Esophagus squamous epithelium (tissue), 4 donors: Measurements from ENCODE around the gene OR52W1.

Source experiments
- POLR2A ChIP-seq, 4 donors: fragments of 450-650 bp; IDR thresholded peaks; one replicate each; pipeline ENCODE4 v1.6.1; 2017; ENCODE audit warnings: antibody characterized with exemption in 4 of 4, mild to moderate bottlenecking in 4 of 4, moderate library complexity in 3 of 4
- TF ChIP-seq, protein P1 (sequence below), 6 experiments: fragments of 450-650 bp in 4 of 6; fragments of 200-600 bp in 2 of 6; sonication (generic) in 2 of 6; IDR thresholded peaks; one replicate each; pipeline ENCODE4 v1.5.1; 2016 to 2019; ENCODE audit warnings: antibody characterized with exemption in 6 of 6, mild to moderate bottlenecking in 4 of 6, moderate library complexity in 4 of 6

- TF ChIP-seq, protein P1, sequence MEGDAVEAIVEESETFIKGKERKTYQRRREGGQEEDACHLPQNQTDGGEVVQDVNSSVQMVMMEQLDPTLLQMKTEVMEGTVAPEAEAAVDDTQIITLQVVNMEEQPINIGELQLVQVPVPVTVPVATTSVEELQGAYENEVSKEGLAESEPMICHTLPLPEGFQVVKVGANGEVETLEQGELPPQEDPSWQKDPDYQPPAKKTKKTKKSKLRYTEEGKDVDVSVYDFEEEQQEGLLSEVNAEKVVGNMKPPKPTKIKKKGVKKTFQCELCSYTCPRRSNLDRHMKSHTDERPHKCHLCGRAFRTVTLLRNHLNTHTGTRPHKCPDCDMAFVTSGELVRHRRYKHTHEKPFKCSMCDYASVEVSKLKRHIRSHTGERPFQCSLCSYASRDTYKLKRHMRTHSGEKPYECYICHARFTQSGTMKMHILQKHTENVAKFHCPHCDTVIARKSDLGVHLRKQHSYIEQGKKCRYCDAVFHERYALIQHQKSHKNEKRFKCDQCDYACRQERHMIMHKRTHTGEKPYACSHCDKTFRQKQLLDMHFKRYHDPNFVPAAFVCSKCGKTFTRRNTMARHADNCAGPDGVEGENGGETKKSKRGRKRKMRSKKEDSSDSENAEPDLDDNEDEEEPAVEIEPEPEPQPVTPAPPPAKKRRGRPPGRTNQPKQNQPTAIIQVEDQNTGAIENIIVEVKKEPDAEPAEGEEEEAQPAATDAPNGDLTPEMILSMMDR (IDR thresholded peaks at IDR 0.05): no peak
- no peak for TF ChIP-seq POLR2A (IDR thresholded peaks at IDR 0.05)
These were observed 23.6 kb upstream of the OR52W1 start for GRCh38 chr11:6175440-6175839.
